AG04450 (cell line): ENCODE data around the gene PRKG1. TPM values are rescaled to one million over a fixed set of nuclear protein-coding genes. Genes with fewer than 3 reads are reported as not detected.

Source experiments
- CTCF ChIA-PET: fragments of 300-600, 350-600 bp; formaldehyde crosslinking; extraction: SDS; loops from one replicate; lab custom pipeline; 2022; ENCODE audit warnings: antibody characterized with exemption, inconsistent platforms; lab: Charles Lee
- POLR2A ChIA-PET: fragments of 350-600 bp; formaldehyde crosslinking; extraction: SDS; loops from one replicate; lab custom pipeline; 2021; ENCODE audit warnings: antibody characterized with exemption, inconsistent platforms; lab: Yijun Ruan, JAX
- DNase-seq: peaks from one replicate; pipeline ENCODE4 v3.0.0-alpha.2; 2011; ENCODE audit warnings: low read depth, low spot score
- H3K27ac ChIP-seq: one replicate; pipeline ENCODE4 v1.5.1; 2012; ENCODE audit warnings: low read depth, low read length, control low read depth
- H3K27me3 ChIP-seq: one replicate; pipeline ENCODE4 v1.6.0; 2012; ENCODE audit warnings: low read length; ENCODE audit not compliant: control insufficient read depth, insufficient read depth
- H3K4me3 ChIP-seq: 2 replicates; pipeline ENCODE4 v1.5.1; 2011; ENCODE audit warnings: mild to moderate bottlenecking, low read depth, low read length, control low read depth
- H3K9me3 ChIP-seq: 2 replicates; pipeline ENCODE4 v1.5.1; 2012; ENCODE audit warnings: low read length; ENCODE audit not compliant: control insufficient read depth, insufficient read depth
- polyA plus RNA-seq: library from polyadenylated mRNA; depleted of rRNA; stranded (reverse); fragments of >200 nt; gene quantifications from 2 replicates; pipeline ENCODE4 v1.2.3, GENCODE V29; 2011
- TF ChIP-seq, protein P1 (sequence below): IDR thresholded peaks from 2 replicates; pipeline ENCODE4 v1.5.1; 2011; ENCODE audit warnings: low read depth, low read length, control low read depth, inconsistent platforms

Gene PRKG1
- polyA plus RNA-seq, 1 experiment, result 19.0 TPM

DNA sequence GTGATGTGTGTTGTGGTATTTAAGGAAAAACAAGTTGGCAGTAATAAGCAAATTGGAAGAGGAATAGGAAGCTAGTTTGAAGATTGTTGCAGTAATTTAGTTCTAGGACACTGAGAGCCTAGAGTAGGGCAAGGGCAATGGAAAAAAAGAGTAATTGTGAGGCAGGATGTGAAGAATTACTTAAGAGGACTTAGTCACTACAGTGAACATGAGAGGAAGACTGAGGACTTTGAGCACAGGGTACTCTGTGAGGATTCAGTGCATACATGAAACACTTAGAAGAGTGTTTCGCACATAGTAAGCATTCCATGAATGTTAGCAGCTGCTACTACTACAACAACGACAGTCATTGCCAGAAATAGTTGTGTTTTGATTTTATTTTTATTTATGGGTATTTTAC is 1208.9 kb downstream of the PRKG1 start:
- TF ChIP-seq, protein P1, sequence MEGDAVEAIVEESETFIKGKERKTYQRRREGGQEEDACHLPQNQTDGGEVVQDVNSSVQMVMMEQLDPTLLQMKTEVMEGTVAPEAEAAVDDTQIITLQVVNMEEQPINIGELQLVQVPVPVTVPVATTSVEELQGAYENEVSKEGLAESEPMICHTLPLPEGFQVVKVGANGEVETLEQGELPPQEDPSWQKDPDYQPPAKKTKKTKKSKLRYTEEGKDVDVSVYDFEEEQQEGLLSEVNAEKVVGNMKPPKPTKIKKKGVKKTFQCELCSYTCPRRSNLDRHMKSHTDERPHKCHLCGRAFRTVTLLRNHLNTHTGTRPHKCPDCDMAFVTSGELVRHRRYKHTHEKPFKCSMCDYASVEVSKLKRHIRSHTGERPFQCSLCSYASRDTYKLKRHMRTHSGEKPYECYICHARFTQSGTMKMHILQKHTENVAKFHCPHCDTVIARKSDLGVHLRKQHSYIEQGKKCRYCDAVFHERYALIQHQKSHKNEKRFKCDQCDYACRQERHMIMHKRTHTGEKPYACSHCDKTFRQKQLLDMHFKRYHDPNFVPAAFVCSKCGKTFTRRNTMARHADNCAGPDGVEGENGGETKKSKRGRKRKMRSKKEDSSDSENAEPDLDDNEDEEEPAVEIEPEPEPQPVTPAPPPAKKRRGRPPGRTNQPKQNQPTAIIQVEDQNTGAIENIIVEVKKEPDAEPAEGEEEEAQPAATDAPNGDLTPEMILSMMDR, result no peak
- DNase-seq, result no peak
- H3K27me3 ChIP-seq, result no peaks in the 10 kb centered on the region
- CTCF ChIA-PET, result interaction anchor here (0.9 kb wide), 1 partner anchor 25 kb away, joined by 4 read pairs; no protein-coding TSS in a partner anchor
- H3K4me3 ChIP-seq, result no peak overlapping the region
- no peaks in the 10 kb centered on the region for H3K9me3 ChIP-seq
- H3K27ac ChIP-seq, result no peak overlapping the region
- POLR2A ChIA-PET, result no interaction called here

DNA sequence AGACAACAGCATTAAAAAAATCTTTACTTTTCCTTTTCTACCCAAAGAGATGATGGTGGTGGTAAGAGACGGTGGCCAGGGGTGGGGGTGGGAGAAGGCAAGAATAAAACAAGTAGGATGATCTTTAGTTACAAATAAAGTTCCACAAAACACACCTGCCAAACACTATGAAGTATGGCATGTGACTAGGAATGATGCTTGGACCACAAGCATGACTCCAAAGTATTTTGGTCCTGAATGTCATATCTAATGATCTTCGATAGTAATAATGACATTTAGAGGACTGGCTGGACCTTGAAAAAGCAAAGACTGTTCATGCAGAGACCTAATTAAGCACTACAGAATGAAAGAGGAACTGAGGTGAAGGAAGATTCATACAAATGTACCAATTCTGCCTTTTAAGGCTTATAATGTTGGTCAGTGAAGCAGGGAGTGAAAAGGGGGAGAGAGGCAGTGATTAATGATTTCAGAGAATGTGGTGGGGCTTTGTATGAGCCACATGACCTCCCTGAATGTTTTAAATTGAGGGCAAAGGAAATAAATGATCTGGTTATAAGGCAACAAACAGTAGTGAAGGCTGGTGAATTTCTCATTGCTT is 1210.2 kb downstream of the PRKG1 start:
- ChIA-PET CTCF (no interaction called here), POLR2A (no interaction called here)
- no peak for DNase-seq
- H3K9me3 ChIP-seq, result no peaks in the 10 kb centered on the region
- no peaks in the 10 kb centered on the region for H3K27me3 ChIP-seq
- no peak overlapping the region for H3K27ac ChIP-seq
- no peak overlapping the region for H3K4me3 ChIP-seq
- TF ChIP-seq, protein P1, result no peak

DNA sequence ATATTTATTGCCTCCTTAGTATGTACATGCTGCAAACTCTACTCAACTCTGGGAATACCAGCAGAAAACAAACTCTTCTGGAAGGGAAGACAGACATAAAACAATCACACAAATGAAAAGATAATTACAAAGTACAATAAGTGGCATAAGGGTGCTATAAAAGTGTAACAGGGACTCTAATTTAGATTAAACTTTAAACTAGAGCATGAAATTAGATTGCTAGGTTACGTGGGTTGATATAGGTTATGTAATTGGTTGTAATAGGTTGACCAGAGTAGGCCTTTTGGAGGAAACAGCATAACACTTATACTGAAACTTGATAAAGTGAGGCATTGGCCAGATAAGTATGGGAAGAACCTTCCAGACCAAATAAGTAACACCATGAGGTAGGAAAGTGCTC is 1213.6 kb downstream of the PRKG1 start:
- POLR2A ChIA-PET, result no interaction called here

DNA sequence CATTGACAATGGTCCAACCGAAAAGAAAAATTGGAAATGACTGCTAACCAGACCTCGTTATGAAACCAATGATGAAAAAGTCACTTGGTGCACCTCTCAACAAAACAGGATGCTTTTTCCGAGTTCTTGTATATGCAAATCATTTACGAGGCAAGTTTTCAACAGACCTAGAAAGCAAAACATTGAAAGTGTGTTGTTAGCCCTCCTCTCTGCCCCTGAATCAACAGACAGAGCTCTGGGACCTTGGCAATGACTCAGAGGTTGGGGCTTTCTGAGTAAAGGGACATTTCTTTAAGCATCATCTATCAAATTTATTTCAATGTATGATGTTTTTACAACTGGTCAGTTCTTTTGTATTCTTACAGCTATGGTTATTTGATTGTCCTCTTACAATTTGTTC is 1223.5 kb downstream of the PRKG1 start:
- no peaks in the 10 kb centered on the region for H3K27me3 ChIP-seq
- DNase-seq, result no peak
- H3K4me3 ChIP-seq, result no peak overlapping the region
- CTCF ChIA-PET, result interaction anchor here (1.0 to 2.6 kb wide), 3 partner anchors 10 to 345 kb away, joined by 3 to 15 read pairs (median 3); no protein-coding TSS in a partner anchor
- H3K27ac ChIP-seq, result no peak overlapping the region
- POLR2A ChIA-PET, result no interaction called here
- H3K9me3 ChIP-seq, result no peaks in the 10 kb centered on the region
- TF ChIP-seq, protein P1, result no peak

More for the DNA sequence above, 1213.6 kb downstream of the PRKG1 start:
- Histone ChIP-seq H3K9me3 (no peaks in the 10 kb centered on the region), H3K27ac (no peak overlapping the region), H3K4me3 (no peak overlapping the region), H3K27me3 (no peaks in the 10 kb centered on the region)
- TF ChIP-seq, protein P1, result no peak
- CTCF ChIA-PET, result no interaction called here
- DNase-seq, result no peak

DNA sequence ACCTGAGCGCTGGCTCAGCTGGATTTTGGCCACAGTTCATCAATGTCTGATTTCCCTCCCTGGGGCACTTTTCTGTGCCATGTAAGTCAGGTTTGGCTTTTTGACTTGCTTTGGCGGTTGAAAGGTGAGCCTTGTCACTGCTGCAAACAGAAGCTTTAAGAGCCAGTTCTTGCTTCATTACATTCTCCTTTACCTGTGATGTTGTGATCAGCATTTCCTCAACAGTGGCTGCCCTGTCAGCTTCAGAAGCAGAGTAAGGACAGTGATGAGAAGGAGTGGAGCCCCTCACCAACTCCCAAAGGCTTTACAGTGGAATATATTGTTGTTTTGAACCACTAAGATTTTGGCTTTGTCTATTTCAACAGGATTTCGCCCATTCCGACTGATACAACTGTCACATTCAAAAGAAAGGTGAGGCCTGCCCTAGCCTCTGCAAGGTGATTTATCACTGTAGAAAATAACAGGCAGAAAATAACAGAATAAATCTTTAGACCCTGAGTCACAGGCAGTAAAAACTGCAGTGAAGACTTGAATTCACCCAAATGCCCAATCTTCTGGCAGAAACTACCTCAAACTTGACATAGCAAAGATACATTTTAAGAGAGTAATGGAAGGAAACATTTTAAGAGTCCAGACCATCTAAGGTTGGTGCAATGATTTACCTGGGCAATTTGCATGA is 1226.5 kb downstream of the PRKG1 start:
- no peak overlapping the region for H3K27ac ChIP-seq
- H3K4me3 ChIP-seq, result no peak overlapping the region
- CTCF ChIA-PET, result no interaction called here
- no peak for DNase-seq
- H3K27me3 ChIP-seq, result no peaks in the 10 kb centered on the region
- POLR2A ChIA-PET, result no interaction called here
- TF ChIP-seq, protein P1, result no peak
- H3K9me3 ChIP-seq, result no peaks in the 10 kb centered on the region
